ENCODE measurements around the gene ABCB10. TPM values are rescaled to one million over a fixed set of nuclear protein-coding genes. Genes with fewer than 3 reads are reported as not detected.

The ABCB10 gene
- polyA plus RNA-seq, 4 donors, result 7.8 to 31.9 (median 11.3) TPM

DNA sequence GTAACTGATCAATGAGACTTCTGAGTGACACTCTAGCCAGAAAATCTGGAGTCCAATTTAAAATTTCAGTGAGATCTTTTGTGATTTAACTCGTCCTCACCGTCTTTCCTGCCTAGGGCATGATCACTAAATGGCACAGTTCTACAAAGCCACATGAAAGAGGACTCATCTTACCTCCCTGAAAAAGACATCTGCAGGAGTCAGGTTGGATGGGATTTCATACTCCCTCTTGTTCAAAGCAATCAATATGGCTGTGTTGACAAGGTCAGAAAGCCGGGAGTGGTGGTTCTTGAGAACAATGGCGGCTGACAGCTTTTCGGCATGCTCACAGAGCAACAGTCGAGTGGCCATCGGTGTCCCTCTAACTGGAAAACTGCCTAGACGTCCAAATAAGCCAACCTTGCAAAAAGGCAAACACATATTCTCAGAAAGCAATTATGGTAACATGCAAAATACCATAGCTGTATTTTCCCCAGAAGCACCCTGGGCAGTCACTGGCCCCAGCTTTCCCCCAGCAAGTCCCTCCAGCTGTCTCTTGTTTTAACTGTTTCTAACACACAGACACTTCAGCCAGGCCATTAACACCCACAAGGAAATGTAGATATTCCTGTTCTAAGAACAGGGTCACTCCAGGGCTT lies 88.0 kb downstream of the ABCB10 start:
- DNase-seq (no peak), FAIRE-seq (no peak)
- Histone ChIP-seq H3K27me3 (ENCODE audit: control insufficient read depth in 3 of 3, insufficient read depth in 3 of 3, low read length in 3 of 3) (no peaks in the 10 kb centered on the region), H3K4me3 (ENCODE audit: low read depth in 1 of 3, low read length in 3 of 3) (no peak overlapping the region), H3K27ac (ENCODE audit: low read depth in 1 of 3, low read length in 2 of 3) (no peak overlapping the region), H3K4me1 (ENCODE audit: control insufficient read depth in 3 of 3, insufficient read depth in 2 of 3, low read depth in 1 of 3, low read length in 2 of 3) (no peaks in the 10 kb centered on the region), H3K9me3 (ENCODE audit: control insufficient read depth in 2 of 2, insufficient read depth in 1 of 2, low read depth in 1 of 2, low read length in 1 of 2) (no peaks in the 10 kb centered on the region), H3K36me3 (ENCODE audit: control insufficient read depth in 3 of 3, insufficient read depth in 2 of 3, low read depth in 1 of 3, low read length in 3 of 3) (peaks cover 7 to 56% (median 17%) of the 10 kb centered on the region in 3 donors)
- WGBS, 3 donors, result 90 to 93% (median 92%) methylated on average over 8 of the region's 8 CpGs

DNA sequence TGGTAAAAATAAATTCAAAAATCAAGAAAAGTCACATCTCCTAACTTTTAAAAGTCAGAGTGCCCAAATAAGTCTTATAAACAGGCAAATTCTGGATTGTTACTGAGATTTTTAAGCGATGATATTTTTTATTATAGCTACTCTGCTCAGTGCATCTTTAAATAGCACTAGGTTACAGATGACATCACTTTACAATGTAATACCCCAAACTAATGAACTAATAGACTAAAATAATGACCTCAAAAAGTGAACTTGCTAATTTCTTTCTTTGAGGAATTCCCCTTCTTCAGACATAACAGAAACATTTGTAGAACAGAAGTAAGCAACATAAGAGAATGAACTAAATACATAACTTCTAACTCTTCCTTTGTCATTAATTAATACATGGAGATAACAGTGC lies 91.6 kb downstream of the ABCB10 start:
- Histone ChIP-seq H3K36me3 (ENCODE audit: control insufficient read depth in 3 of 3, insufficient read depth in 2 of 3, low read depth in 1 of 3, low read length in 3 of 3) (peaks cover 17 to 50% (median 23%) of the 10 kb centered on the region in 3 donors), H3K9me3 (ENCODE audit: control insufficient read depth in 2 of 2, insufficient read depth in 1 of 2, low read depth in 1 of 2, low read length in 1 of 2) (no peaks in the 10 kb centered on the region), H3K4me3 (ENCODE audit: low read depth in 1 of 3, low read length in 3 of 3) (no peak overlapping the region), H3K27ac (ENCODE audit: low read depth in 1 of 3, low read length in 2 of 3) (no peak overlapping the region), H3K27me3 (ENCODE audit: control insufficient read depth in 3 of 3, insufficient read depth in 3 of 3, low read length in 3 of 3) (no peaks in the 10 kb centered on the region), H3K4me1 (ENCODE audit: control insufficient read depth in 3 of 3, insufficient read depth in 2 of 3, low read depth in 1 of 3, low read length in 2 of 3) (no peaks in the 10 kb centered on the region)
- FAIRE-seq (no peak), DNase-seq (no peak)
- WGBS, 3 donors, result 97 to 98% (median 97%) methylated on average over 1 of the region's 1 CpG

Other genes with a start within 250 kb of the ABCB10 start
- gene CCSAP, start 215.7 kb downstream of the ABCB10 start, polyA plus RNA-seq, result 1 to 10 TPM in 3 of 4 donors, under 1 TPM in 1; 0.89 to 4.5 (median 2.0) TPM
- 10 to 100 TPM in 3 of 4 donors, under 1 TPM in 1; 0.33 to 37.3 (median 26.6) TPM for gene ACTA1, start 124.6 kb downstream of the ABCB10 start, polyA plus RNA-seq
- 10 to 100 TPM in 2 of 4 donors, 1 to 10 TPM in 2; 7.4 to 33.8 (median 11.7) TPM for gene NUP133, start 50.4 kb downstream of the ABCB10 start, polyA plus RNA-seq
- gene TAF5L, start 67.4 kb upstream of the ABCB10 start, polyA plus RNA-seq, result 10 to 100 TPM in 2 of 4 donors, 1 to 10 TPM in 2; 8.4 to 16.3 (median 10.5) TPM
- 1 to 10 TPM in 3 of 4 donors, under 1 TPM in 1; 0.54 to 5.7 (median 2.9) TPM for gene URB2, start 67.5 kb upstream of the ABCB10 start, polyA plus RNA-seq